RWPE1 (cell line): ENCODE results near the gene MYO16.

Source experiments
- CTCF ChIA-PET: fragments of 350-600 bp; sonication (Branson Sonifier 250); formaldehyde crosslinking; extraction: SDS; loops from one replicate; lab custom pipeline; 2021; lab: Yijun Ruan, JAX
- POLR2A ChIA-PET: fragments of 400-600 bp; formaldehyde crosslinking; extraction: SDS; loops from one replicate; lab custom pipeline; 2020; ENCODE audit warnings: antibody characterized with exemption; ENCODE audit not compliant: low non-redundant PET; lab: Yijun Ruan, JAX
- DNase-seq: peaks from one replicate; pipeline ENCODE4 v3.0.0; 2012; ENCODE audit warnings: low spot score
- H3K27ac ChIP-seq: fragments of 450-650 bp; 2 replicates; pipeline ENCODE4 v1.5.1; 2017
- TF ChIP-seq, protein P1 (sequence below): fragments of 450-650 bp; conservative IDR thresholded peaks from 2 replicates; pipeline ENCODE4 v1.5.1; 2017; ENCODE audit warnings: low read depth, mild to moderate bottlenecking

Gene MYO16

DNA sequence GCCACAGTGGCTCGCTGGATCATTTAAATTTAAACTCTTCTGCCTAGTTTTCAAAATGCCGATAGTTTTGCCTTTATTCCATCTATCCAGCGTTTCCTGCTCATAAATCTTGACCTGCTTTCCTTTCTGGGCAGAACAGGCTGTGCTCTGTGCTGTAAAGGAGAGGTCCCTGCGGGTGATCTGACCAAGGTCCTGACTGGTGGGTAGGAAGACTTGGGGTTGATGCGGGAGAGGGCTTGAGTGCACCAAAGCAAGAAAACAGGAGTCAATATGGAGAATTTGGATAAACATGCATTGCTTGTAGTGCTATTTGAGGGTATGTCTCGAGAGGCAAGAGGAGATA, 533.6 kb downstream of the MYO16 start:
- TF ChIP-seq, protein P1, sequence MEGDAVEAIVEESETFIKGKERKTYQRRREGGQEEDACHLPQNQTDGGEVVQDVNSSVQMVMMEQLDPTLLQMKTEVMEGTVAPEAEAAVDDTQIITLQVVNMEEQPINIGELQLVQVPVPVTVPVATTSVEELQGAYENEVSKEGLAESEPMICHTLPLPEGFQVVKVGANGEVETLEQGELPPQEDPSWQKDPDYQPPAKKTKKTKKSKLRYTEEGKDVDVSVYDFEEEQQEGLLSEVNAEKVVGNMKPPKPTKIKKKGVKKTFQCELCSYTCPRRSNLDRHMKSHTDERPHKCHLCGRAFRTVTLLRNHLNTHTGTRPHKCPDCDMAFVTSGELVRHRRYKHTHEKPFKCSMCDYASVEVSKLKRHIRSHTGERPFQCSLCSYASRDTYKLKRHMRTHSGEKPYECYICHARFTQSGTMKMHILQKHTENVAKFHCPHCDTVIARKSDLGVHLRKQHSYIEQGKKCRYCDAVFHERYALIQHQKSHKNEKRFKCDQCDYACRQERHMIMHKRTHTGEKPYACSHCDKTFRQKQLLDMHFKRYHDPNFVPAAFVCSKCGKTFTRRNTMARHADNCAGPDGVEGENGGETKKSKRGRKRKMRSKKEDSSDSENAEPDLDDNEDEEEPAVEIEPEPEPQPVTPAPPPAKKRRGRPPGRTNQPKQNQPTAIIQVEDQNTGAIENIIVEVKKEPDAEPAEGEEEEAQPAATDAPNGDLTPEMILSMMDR: no peak
- POLR2A ChIA-PET: no interaction called here
- no peak for DNase-seq
- H3K27ac ChIP-seq: no peak overlapping the region
- CTCF ChIA-PET: no interaction called here

DNA sequence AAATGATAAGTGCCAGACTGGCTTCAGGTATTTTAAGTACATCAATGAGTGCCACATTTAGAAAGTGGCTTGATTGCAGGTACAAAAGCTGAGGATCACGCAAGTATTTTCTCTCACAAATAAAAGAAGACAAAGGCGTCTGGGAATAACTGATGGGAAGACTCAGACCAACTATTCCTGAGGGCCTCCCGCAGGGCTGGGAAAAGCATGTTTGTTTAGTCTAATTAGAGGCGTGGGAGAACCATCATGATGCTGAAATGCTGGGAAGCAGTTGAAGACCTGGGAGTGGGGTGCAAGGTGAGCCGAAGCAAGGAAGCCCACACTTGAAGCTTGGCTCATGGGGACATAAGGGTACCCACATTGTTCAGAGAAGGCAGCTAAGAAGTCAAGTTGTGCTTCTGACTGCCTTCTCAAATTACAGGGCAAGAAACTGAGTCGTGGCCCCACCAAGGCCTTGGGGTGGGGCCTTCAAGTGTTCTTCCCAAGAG, 536.0 kb downstream of the MYO16 start:
- POLR2A ChIA-PET: no interaction called here
- CTCF ChIA-PET: no interaction called here
- no peak for DNase-seq
- H3K27ac ChIP-seq: no peak overlapping the region
- TF ChIP-seq, protein P1: no peak

DNA sequence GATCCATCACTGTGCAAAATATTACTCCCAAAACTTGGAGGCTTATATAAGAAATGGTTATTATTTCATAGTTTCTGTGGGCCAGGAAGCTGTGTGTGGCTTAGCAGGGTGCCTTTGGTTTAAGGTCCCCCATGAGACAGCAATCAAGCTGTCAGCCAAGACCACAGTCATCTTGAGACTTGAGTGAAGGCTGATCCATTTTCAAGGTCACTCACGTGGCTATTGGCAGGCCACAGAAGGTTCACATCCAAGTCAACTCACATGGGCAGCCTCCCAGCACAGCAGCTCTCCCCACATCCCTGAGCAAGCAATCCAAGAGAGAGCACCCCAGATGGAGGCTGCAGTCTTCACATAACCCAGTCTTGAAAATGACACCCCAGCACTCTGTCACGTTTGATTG, 537.4 kb downstream of the MYO16 start:
- TF ChIP-seq, protein P1: no peak
- POLR2A ChIA-PET: no interaction called here
- CTCF ChIA-PET: no interaction called here
- H3K27ac ChIP-seq: no peak overlapping the region
- DNase-seq: no peak

DNA sequence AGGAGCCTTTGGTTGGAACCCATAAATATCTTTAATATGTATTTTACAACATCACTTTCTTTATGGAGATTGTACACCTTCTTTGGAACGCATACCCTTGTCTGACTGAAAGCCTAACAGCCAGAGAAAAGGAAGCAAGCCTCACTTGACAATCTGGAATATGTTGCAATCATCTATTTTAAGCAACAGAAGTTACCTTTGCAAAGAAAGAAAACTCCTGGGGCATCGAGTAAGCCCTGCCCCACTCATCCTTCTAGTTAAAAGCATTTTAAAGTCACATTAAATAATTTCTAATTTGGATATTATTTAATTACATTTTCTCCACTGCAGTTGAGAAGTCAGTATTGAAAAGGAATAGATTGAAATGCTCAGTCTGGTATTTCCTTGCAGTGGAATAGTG, 542.7 kb downstream of the MYO16 start:
- CTCF ChIA-PET: no interaction called here
- no peak for DNase-seq
- TF ChIP-seq, protein P1: no peak
- POLR2A ChIA-PET: no interaction called here
- H3K27ac ChIP-seq: no peak overlapping the region

DNA sequence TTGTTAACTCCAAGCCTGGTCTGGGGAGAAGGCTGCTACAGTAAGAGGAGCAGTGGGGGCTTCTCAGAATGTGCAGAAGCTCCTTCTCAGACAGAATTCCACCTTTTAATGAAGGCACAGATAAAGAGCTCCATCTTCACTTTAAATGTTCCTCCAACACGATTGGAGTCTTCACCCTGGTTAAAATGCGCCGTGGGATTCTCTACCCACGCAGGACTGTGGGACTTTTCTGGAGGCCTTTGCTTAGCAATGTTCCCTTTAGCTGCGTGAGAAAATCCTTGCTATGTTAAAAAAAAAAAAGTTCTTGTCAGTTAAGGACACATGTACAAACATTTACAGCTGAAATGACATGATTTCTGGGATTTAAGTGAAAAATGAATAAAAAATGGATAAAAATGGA, 546.3 kb downstream of the MYO16 start:
- POLR2A ChIA-PET: no interaction called here
- no peak overlapping the region for H3K27ac ChIP-seq
- DNase-seq: no peak
- CTCF ChIA-PET: interaction anchor here (1.0 kb wide), 1 partner anchor 260 kb away, joined by 3 read pairs; no protein-coding TSS in a partner anchor
- TF ChIP-seq, protein P1: no peak

DNA sequence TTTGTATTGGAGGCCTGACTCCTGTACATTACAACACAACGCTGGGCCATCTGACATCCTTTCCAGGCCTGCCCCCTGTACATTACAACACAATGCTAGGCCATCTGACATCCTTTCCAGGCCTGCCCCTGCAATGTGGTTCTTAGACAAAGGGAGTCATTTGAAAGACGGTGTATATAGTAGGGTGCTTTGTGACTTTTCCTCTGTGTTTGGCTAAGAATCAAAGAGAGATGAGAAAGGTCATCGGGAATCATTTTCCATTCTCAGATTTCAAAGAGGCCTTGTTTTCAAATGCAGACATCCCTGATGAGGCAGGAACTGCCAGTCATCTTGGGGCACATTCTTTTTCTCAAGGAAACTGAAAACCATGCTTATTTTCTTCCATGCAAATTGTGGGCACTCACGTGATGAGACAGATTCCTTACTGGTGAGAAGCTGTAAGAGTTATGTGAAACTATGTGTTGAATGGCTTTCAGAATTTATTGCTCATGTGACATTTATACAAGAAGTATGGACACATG, 551.6 kb downstream of the MYO16 start:
- CTCF ChIA-PET: no interaction called here
- POLR2A ChIA-PET: no interaction called here
- no peak overlapping the region for H3K27ac ChIP-seq
- DNase-seq: no peak
- TF ChIP-seq, protein P1: no peak
